Aorta (tissue), 5 donors: ENCODE measurements around the gene TAL2. TPM values are rescaled to one million over a fixed set of nuclear protein-coding genes. Genes with fewer than 3 reads are reported as not detected.

Source experiments
- ATAC-seq: fragments of 200-7000 bp; cut with Tn5 transposase; one replicate; pipeline ENCODE4 v1.9.1; 2022; ENCODE audit warnings: moderate library complexity; ENCODE audit not compliant: low FRiP score
- DNase-seq, 2 donors: peaks; one replicate each; pipeline ENCODE4 v3.0.0-alpha.2; 2020
- H3K27ac ChIP-seq, 2 donors: one replicate each; pipeline ENCODE4 v1.5.1; 2013; ENCODE audit warnings: low read length in 2 of 2, mild to moderate bottlenecking in 2 of 2, moderate library complexity in 2 of 2, control low read depth in 1 of 2, inconsistent platforms in 1 of 2, low read depth in 1 of 2
- H3K27me3 ChIP-seq, 2 donors: one replicate each; pipeline ENCODE4 v1.6.1; 2013; ENCODE audit warnings: control low read depth in 1 of 2, low read length in 1 of 2, mild to moderate bottlenecking in 1 of 2, moderate library complexity in 1 of 2; ENCODE audit not compliant: insufficient read depth in 2 of 2, control insufficient read depth in 1 of 2
- H3K36me3 ChIP-seq, 2 donors: one replicate each; pipeline ENCODE4 v1.6.1; 2013; ENCODE audit warnings: control low read depth in 1 of 2, low read length in 1 of 2, mild to moderate bottlenecking in 1 of 2; ENCODE audit not compliant: insufficient read depth in 2 of 2, control insufficient read depth in 1 of 2
- H3K4me1 ChIP-seq, 2 donors: one replicate each; pipeline ENCODE4 v1.6.1; 2013; ENCODE audit warnings: low read length in 2 of 2, control low read depth in 1 of 2, mild to moderate bottlenecking in 1 of 2, moderate library complexity in 1 of 2; ENCODE audit not compliant: insufficient read depth in 2 of 2, control insufficient read depth in 1 of 2
- H3K4me3 ChIP-seq, 2 donors: one replicate each; pipeline ENCODE4 v1.5.1; 2013; ENCODE audit warnings: low read length in 2 of 2, control low read depth in 1 of 2, mild to moderate bottlenecking in 1 of 2
- H3K9me3 ChIP-seq: one replicate; pipeline ENCODE4 v1.6.1; 2013; ENCODE audit warnings: mild to moderate bottlenecking, low read length; ENCODE audit not compliant: control insufficient read depth
- WGBS, 2 donors: extraction: QIAGEN DNeasy Blood & Tissue Kit; methylation state at CpG; one replicate each; pipeline ENCODE4 v1.1.7; 2013; 5-methylcytosine and 5-hydroxymethylcytosine counted together
- intact Hi-C, 2 donors: fragments of 100-400 bp; cut with DNase I; formaldehyde crosslinking; loops; one replicate each; pipeline versions ENCODE4 v1.14.2 to v1.15.0; 2022
- long read RNA-seq, 2 donors: library from polyadenylated mRNA; unstranded; transcript quantifications; one replicate each; pipeline ENCODE4 v2.0.0, GENCODE V29; 2020 to 2021
- polyA plus RNA-seq, 2 donors: library from polyadenylated mRNA; stranded (reverse); fragments of 200-250 nt; gene quantifications; one replicate each; pipeline ENCODE4 v1.2.3, GENCODE V29; 2013
- total RNA-seq, 2 donors: library from RNA; stranded (reverse); fragmentation: NEBNext Ultra II Directional; extraction: Animal tissue kit (Norgen Biotek cat#: 25700); gene quantifications; one replicate each; pipeline ENCODE4 v1.2.1, GENCODE V29; 2021
- donor health status: healthy with polysubstance abuse.
- donor health status: Bipolar disorder and iron deficiency.
- donor health status: DM: no; HTN: no; CAD: no.
- donor health status: DM: no; HTN: no; CAD: no.
- donor health status: DM: yes; HTN: yes; CAD: no.

The TAL2 gene
- total RNA-seq = not detected
- not detected for polyA plus RNA-seq
- long read RNA-seq, donor 1 = 0 reads
- long read RNA-seq, donor 2 = 0 reads

DNA sequence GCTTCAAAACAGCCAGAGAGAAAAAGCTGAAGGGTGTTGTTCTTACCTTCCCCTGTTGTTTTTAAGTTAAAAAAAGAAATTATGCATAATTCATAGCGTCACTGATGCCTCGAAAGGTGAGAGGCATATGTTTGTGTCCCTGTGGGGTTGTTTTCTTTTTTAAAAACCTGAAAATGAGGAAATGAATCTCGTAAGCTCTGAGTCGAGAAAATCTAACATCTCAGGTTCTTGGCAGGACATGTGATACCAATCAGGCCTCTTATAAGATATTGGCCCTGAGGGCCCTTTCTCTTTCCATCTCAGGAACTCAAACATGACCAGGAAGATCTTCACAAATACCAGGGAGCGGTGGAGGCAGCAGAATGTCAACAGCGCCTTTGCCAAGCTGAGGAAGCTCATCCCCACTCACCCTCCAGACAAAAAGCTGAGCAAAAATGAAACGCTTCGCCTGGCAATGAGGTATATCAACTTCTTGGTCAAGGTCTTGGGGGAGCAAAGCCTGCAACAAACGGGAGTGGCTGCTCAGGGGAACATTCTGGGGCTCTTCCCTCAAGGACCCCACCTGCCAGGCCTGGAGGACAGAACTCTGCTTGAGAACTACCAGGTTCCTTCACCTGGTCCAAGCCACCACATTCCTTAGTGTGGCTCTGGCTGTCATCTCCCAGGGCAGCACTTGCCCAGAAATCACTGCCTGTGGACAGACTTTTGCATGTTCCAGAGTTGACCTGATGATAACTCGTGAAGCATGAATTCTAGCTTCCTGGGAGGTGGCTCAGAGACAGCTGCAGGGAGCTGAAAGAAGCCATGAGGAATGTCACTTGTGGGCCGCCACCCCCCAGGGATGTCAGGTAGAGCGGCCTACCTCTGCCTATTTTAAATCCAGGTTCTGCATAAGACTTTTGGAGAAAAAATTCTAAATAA, at the start of gene TAL2:
Gene TAL2 (plus strand): TSS at position 274 of the 921 bp plus-strand sequence. CDS start 40 bp downstream, at position 314.
- Histone ChIP-seq H3K4me1 (no peaks in the 10 kb centered on the region), H3K27ac (no peak within 1 kb of the TSS), H3K4me3 (no peak within 1 kb of the TSS), H3K36me3 (no peaks in the 10 kb centered on the region), H3K27me3 (no peaks in the 10 kb centered on the region), H3K9me3 (no peaks in the 10 kb centered on the region)
- ATAC-seq = no peak
- no peak for DNase-seq
- 90 to 91% methylated on average over 12 of the region's 12 CpGs for WGBS, 2 donors
- intact Hi-C loops = no loop called here

DNA sequence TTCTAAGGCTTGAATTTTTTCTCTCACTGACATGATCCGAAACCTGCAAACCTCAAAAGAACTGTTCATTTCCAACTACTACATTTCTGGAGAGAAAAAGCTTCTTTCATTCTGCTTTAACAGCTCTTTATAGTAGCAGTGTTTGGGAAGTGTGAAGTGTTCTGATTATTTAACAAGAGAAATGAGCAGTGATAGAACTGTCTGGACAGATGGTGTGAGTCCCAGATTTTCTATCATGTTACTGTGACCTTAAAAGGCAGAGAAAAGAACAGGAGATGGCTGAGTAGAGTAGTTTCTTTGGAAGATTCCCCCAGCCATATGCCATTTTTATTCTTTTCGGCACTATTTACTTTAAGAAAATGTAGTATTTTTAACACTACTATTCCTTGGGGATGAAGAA, 41.3 kb upstream of the TAL2 start:
- H3K9me3 ChIP-seq = no peaks in the 10 kb centered on the region
- intact Hi-C loops = no loop called here
- no peak for DNase-seq
- WGBS, 2 donors = 79 to 84% methylated on average over 2 of the region's 2 CpGs
- no peak for ATAC-seq
- H3K36me3 ChIP-seq = peaks cover 0 to 5% of the 10 kb centered on the region in 2 donors
- no peaks in the 10 kb centered on the region for H3K4me1 ChIP-seq
- no peak overlapping the region for H3K4me3 ChIP-seq
- H3K27me3 ChIP-seq = no peaks in the 10 kb centered on the region
- no peak overlapping the region for H3K27ac ChIP-seq

DNA sequence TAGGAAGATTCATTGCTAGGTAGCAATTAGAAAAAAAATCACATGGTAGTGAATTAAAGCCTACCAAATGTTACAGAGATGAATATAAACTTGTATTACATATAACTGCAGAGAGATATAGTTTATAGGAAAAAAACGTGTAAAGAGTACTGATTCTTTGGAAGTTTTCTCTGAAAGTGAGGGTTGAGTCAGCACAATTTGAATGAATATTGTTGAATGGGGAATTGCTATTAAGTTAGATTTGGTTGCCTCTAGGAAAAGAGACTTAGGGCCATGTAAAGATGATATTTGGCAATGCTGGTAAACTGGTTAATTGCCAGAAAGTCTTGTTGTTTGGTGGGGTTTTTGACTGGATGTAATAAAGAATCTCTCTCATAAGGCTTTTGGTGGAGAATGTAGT, 37.2 kb upstream of the TAL2 start:
- Histone ChIP-seq H3K9me3 (no peaks in the 10 kb centered on the region), H3K27ac (no peak overlapping the region), H3K4me3 (no peak overlapping the region), H3K4me1 (no peaks in the 10 kb centered on the region), H3K36me3 (peaks cover 0 to 5% of the 10 kb centered on the region in 2 donors), H3K27me3 (no peaks in the 10 kb centered on the region)
- DNase-seq (no peak), ATAC-seq (no peak)
- whole genome bisulfite sequencing, 2 donors = 73 to 78% methylated on average over 1 of the region's 1 CpG
- intact Hi-C loops = no loop called here

DNA sequence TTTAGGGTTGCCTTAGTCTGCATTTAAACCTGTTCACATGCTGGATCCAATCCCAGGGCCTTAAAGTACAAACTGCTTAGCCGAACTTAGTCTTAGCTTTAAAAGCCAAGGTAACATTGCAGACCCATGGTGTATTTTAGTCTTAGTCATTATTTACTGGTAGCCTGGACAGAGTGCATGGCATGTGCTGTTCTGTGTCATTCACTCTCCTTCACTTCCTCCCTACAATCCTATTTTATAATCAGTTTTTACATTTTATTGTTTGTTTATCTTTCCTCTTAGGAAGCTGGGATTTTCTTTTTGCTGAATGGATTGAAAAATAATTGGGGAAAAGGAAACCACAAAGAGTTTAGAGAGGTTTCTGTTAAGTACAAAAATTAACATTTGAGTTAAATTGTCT, 29.4 kb upstream of the TAL2 start:
- Histone ChIP-seq H3K4me3 (no peak overlapping the region), H3K27me3 (no peaks in the 10 kb centered on the region), H3K36me3 (peaks cover 0 to 3% of the 10 kb centered on the region in 2 donors), H3K9me3 (no peaks in the 10 kb centered on the region), H3K4me1 (no peaks in the 10 kb centered on the region), H3K27ac (no peak overlapping the region)
- ATAC-seq (no peak), DNase-seq (no peak)
- WGBS, 2 donors = 94 to 100% methylated on average over 1 of the region's 1 CpG
- intact Hi-C loops = no loop called here

DNA sequence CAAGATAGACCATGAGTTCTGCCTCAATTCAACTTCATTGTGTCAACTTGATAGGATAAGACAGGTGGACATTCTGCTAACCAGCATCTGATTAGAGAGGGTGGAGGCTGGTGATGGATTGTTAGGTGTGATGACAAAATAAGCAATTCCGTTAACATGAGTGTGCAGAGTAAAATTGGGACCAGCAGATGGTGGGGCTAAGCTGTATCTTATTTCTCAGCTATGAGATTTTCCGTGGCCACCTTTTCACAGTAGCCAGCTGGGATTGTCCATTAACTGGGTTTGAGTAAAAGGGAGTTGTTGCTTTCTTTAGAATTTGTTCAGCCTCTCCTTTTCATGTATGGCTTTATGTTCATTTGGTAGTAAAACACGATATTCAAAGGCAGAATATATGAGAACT, 28.8 kb upstream of the TAL2 start:
- DNase-seq (no peak), ATAC-seq (no peak)
- Histone ChIP-seq H3K4me3 (no peak overlapping the region), H3K36me3 (peaks cover 0 to 3% of the 10 kb centered on the region in 2 donors), H3K9me3 (no peaks in the 10 kb centered on the region), H3K27me3 (no peaks in the 10 kb centered on the region), H3K27ac (no peak overlapping the region), H3K4me1 (no peaks in the 10 kb centered on the region)
- WGBS, 2 donors = 84 to 86% methylated on average over 3 of the region's 3 CpGs
- intact Hi-C loops = no loop called here

DNA sequence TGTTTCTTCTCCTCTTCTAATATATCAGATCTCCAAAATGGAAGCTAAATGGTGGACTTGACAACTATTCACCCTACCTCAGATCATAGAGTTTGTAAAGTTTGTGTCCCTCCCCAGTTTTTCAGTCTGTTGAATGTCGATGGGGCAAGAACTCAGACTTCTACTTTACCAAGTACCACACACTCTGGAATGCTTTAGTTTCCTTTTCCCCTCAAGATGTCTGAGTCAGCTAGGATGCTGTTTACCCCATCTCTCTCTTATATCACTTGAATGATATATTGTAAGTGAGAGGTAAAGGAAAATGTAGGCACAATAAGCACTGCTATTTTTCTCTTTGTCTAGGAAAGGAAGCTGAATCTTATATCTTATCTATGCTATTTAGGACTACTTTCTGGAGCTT, 25.9 kb upstream of the TAL2 start:
- 90 to 100% methylated on average over 1 of the region's 1 CpG for WGBS, 2 donors
- Histone ChIP-seq H3K9me3 (no peaks in the 10 kb centered on the region), H3K36me3 (peaks cover 3 to 7% of the 10 kb centered on the region in 2 donors), H3K27me3 (no peaks in the 10 kb centered on the region), H3K4me1 (no peaks in the 10 kb centered on the region), H3K27ac (no peak overlapping the region), H3K4me3 (no peak overlapping the region)
- ATAC-seq (no peak), DNase-seq (no peak)
- intact Hi-C loops = no loop called here

DNA sequence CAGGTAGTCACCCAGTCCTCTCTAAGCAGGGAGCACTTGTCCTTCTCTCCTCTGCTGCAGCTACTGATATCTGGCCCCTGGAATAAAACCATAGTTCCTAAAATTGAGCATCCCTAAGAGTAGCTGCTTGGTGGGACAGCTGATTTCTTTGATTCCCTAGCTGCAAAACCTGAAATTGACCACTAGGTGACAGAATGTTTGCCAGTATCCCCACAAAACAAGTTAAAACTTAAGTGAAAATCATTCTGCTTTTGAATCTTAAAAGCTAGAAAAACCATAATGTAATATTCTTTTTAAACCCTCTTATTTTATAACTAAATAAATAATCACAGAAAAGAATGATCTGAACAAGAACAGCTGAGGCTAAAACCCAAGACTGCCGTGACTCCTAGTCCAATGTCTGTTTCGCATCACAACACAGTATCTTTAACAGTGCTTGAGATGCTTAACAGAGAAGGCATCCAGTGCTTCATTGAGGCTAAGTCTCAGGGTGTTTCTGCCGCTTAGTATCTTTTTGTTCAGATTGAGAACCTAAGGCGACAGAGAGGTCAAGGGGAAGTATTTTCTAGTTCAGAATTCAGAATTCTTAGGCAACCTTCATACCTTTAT, 24.4 kb upstream of the TAL2 start:
- Histone ChIP-seq H3K27me3 (no peaks in the 10 kb centered on the region), H3K4me1 (no peaks in the 10 kb centered on the region), H3K27ac (no peak overlapping the region), H3K36me3 (peaks cover 5 to 7% of the 10 kb centered on the region in 2 donors), H3K9me3 (no peaks in the 10 kb centered on the region), H3K4me3 (no peak overlapping the region)
- DNase-seq (no peak), ATAC-seq (no peak)
- intact Hi-C loops = no loop called here
- WGBS, 2 donors = 93 to 97% methylated on average over 4 of the region's 4 CpGs

DNA sequence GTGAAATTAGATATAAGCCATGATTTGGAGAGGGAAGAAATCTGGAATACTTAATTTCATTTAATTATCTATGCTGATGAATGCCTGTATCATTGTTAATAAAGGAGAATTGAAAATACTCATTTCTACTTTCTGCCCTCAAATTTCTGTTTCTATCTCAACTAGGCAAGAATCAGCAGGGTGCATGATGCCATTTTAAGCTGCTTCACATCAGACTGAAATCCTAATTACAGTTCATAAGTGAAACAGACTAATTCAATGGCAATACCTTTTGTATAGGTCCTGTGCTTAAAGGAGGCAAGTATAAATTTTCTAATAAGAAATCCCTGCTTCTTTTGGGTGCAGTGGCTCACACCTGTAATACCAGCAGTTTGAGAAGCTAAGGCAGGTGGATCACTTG, 22.3 kb upstream of the TAL2 start:
- Histone ChIP-seq H3K4me3 (no peak overlapping the region), H3K36me3 (peaks cover 2 to 7% of the 10 kb centered on the region in 2 donors), H3K27ac (no peak overlapping the region), H3K9me3 (peaks cover 3% of the 10 kb centered on the region), H3K27me3 (no peaks in the 10 kb centered on the region), H3K4me1 (no peaks in the 10 kb centered on the region)
- ATAC-seq = no peak
- DNase-seq = no peak
- intact Hi-C loops = no loop called here

DNA sequence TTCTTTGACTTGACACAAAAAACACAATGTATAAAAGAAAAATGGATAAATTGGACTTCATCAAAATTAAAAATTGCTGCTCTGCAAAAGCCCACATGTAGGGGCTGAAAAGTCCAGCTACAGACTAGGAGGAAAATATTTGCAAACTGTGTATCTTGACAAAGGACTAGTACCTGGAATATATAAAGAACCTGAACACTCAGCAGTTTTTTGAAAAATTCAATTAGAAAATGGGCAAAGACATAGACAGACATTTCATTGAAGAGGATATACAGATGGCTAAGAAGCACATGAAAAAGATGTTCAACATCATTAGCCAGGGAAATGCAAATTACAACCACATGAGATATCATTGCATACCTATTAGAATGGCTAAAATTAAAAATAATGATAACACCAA, 18.5 kb upstream of the TAL2 start:
- Histone ChIP-seq H3K27ac (no peak overlapping the region), H3K36me3 (peaks cover 2 to 7% of the 10 kb centered on the region in 2 donors), H3K27me3 (no peaks in the 10 kb centered on the region), H3K4me3 (no peak overlapping the region), H3K4me1 (no peaks in the 10 kb centered on the region), H3K9me3 (peaks cover 3% of the 10 kb centered on the region)
- no peak for ATAC-seq
- no peak for DNase-seq
- intact Hi-C loops = no loop called here
